K562 (cell line): Measurements from ENCODE around the gene ECI1. TPM values are rescaled to one million over a fixed set of nuclear protein-coding genes. Genes with fewer than 3 reads are reported as not detected.

ENCODE experiments used
- CHD7 ChIP-seq: fragments of 200-600 bp; sonication (generic); IDR thresholded peaks from one replicate; pipeline ENCODE4 v1.6.1; 2012; ENCODE audit warnings: mild to moderate bottlenecking, low read depth, low read length, inconsistent platforms
- MEF2A ChIP-seq: IDR thresholded peaks from 2 replicates; pipeline ENCODE4 v1.6.1; 2011; ENCODE audit warnings: low read depth, mild to moderate bottlenecking, low read length, moderate library complexity; ENCODE audit not compliant: control insufficient read depth
- POLR2G ChIP-seq: fragments of 200-400 bp; formaldehyde crosslinking; IDR thresholded peaks from 2 replicates; pipeline ENCODE4 v1.6.1; 2017; ENCODE audit warnings: low read depth, mild to moderate bottlenecking, antibody characterized with exemption, low read length, moderate library complexity
- U2AF2 ChIP-seq: fragments of 200-400 bp; formaldehyde crosslinking; optimal IDR thresholded peaks from 2 replicates; pipeline ENCODE3; 2017; ENCODE audit warnings: low read depth, mild to moderate bottlenecking, low read length
- ZHX1 ChIP-seq: fragments of 150-350 bp; conservative IDR thresholded peaks from 2 replicates; pipeline ENCODE4 v1.6.1; 2014; ENCODE audit warnings: low read length
- polyA plus RNA-seq, 8 experiments: library from polyadenylated mRNA; depleted of rRNA in 4 of 8; stranded (reverse) in 5 of 8; unstranded in 3 of 8; fragments of >200 nt; fragmentation: Nextera tagmentation in 2 of 8; fragmentation: Illumina TruSeq in 1 of 8; extraction: Ambion mirVana in 2 of 8; extraction: Trizol in 1 of 8; gene quantifications; 2 replicates each; pipeline versions ENCODE4 v1.2.1 to v1.2.3, GENCODE V29; 2011 to 2014; ENCODE audit warnings: inconsistent platforms in 1 of 8, missing spikeins in 1 of 8
- total RNA-seq, 7 experiments: library from RNA; depleted of rRNA in 6 of 7; stranded (reverse); fragments of >200 nt in 6 of 7; fragmentation: Illumina TruSeq in 2 of 7; extraction: Trizol in 2 of 7; gene quantifications; 2 replicates each; pipeline versions ENCODE4 v1.2.1 to v1.2.3, GENCODE V29; 2011 to 2021; ENCODE audit warnings: low replicate concordance in 1 of 7
- TF ChIP-seq, protein P1 (sequence below), 3 experiments: fragments of 200-800 bp in 1 of 3; sonication (Bioruptor generic) in 1 of 3; sonication (generic) in 1 of 3; formaldehyde crosslinking in 1 of 3; IDR thresholded peaks; 2 replicates each; pipeline versions ENCODE4 v1.6.1 to v1.8.0; 2016 to 2022; ENCODE audit warnings: mild to moderate bottlenecking in 2 of 3, missing compliant biosample characterization in 2 of 3, missing genetic modification characterization in 2 of 3, missing genetic modification reagents in 1 of 3
- TF ChIP-seq, protein P2 (sequence below): IDR thresholded peaks from 2 replicates; pipeline ENCODE4 v1.6.1; 2014; ENCODE audit warnings: antibody characterized with exemption

ECI1 gene
- total and polyA plus RNA-seq, 9 of the 15 experiments (the other 6 are each of a cell fraction or from before 2014, with no cell fraction given) = 4.7 to 189 (median 54.0) TPM

- TF ChIP-seq ZHX1 (no peak), MEF2A (no peak), POLR2G (peak; percentile 87), CHD7 (no peak), U2AF2 (no peak)
- TF ChIP-seq, protein P1, sequence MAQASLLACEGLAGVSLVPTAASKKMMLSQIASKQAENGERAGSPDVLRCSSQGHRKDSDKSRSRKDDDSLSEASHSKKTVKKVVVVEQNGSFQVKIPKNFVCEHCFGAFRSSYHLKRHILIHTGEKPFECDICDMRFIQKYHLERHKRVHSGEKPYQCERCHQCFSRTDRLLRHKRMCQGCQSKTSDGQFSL (CRISPR knock-in tag; IDR thresholded peaks at IDR 0.05) = peak; percentile 99
- TF ChIP-seq, protein P1 (tag; IDR thresholded peaks at IDR 0.05) = peak in 1 of 2 experiments; percentile 98; a peak in 2 of 4 replicates
- TF ChIP-seq, protein P2, sequence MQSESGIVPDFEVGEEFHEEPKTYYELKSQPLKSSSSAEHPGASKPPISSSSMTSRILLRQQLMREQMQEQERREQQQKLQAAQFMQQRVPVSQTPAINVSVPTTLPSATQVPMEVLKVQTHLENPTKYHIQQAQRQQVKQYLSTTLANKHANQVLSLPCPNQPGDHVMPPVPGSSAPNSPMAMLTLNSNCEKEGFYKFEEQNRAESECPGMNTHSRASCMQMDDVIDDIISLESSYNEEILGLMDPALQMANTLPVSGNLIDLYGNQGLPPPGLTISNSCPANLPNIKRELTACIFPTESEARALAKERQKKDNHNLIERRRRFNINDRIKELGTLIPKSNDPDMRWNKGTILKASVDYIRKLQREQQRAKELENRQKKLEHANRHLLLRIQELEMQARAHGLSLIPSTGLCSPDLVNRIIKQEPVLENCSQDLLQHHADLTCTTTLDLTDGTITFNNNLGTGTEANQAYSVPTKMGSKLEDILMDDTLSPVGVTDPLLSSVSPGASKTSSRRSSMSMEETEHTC = peak; percentile 65; the same call in 1 of the 2 replicates
Measured at GRCh38 chr16:2205104-2205966, 46.1 kb downstream of the ECI1 start, which contains the start of gene MLST8 (continued).
